ENCODE data around the gene PCDHB15. TPM values are rescaled to one million over a fixed set of nuclear protein-coding genes. Genes with fewer than 3 reads are reported as not detected.

PCDHB15 gene
- total and polyA plus RNA-seq, 5 donors from 2014 or later: not detected

DNA sequence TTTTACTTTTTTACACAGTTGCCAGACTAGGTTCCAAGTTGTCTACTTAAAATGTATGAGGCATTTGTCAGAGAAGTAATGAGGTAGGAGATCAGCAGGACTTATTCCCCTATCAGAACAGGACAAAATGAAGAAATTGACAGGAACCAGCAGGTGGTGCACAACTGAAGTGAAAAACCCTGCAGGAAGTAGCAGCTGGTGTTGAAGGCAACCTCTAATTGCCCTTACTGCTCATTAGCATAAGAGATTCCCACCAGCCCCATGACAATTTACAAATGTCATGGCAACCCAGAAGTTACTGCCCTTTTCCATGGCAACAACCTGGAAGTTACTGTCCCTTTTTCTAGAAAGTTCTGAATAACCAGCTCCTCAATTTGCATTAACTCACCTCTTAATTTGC, 5.4 kb downstream of the PCDHB15 start:
- Mint-ChIP-seq H3K36me3 (peaks cover 6% of the 10 kb centered on the region), H3K4me3 (no peak overlapping the region), H3K27me3 (peaks cover 5% of the 10 kb centered on the region), H3K4me1 (peaks cover 0 to 4% (median 0%) of the 10 kb centered on the region in 4 donors), H3K27ac (no peak overlapping the region), H3K9me3 (peaks cover 0 to 74% (median 20%) of the 10 kb centered on the region in 7 donors)
- Histone ChIP-seq H3K27me3 (ENCODE audit: control insufficient read depth, insufficient read depth, low read length) (no peaks in the 10 kb centered on the region), H3K27ac (ENCODE audit: insufficient read depth, low read length, poor library complexity, severe bottlenecking) (no peak overlapping the region), H3K9me3 (ENCODE audit: control insufficient read depth in 2 of 2, low read length in 2 of 2) (peaks cover 65 to 82% of the 10 kb centered on the region in 2 experiments), H3K36me3 (ENCODE audit: control insufficient read depth, insufficient read depth, low read length) (no peaks in the 10 kb centered on the region), H3K4me3 (ENCODE audit: low read depth, low read length) (no peak overlapping the region), H3K4me1 (ENCODE audit: control insufficient read depth, insufficient read depth, low read length, poor library complexity, severe bottlenecking) (no peaks in the 10 kb centered on the region)
- DNase-seq: no peak
- no peak for ATAC-seq (ENCODE audit: low read depth in 2 of 2)

DNA sequence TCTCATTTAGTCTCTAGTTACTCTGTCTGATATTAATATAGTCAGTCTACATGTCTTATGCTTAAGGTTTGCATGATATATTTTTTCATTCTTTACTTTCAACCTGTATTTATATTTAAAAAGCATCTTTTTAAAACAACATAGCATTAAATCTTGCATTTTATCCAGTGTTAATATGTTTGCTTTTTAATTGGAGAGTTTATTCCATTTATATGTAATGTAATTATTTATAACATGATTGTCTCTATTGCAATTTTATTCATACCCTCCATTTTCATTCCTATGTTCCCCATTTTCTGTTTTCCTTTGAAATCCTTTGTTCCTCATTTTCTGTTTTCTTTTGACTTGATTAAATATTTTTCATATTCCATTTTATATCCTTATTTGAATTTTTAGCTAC, 13.3 kb downstream of the PCDHB15 start:
- ATAC-seq (ENCODE audit: low read depth in 2 of 2): no peak
- Mint-ChIP-seq H3K36me3 (peaks cover 3% of the 10 kb centered on the region), H3K9me3 (peaks cover 0 to 79% (median 38%) of the 10 kb centered on the region in 7 donors), H3K27ac (no peak overlapping the region), H3K4me3 (no peak overlapping the region), H3K27me3 (no peaks in the 10 kb centered on the region), H3K4me1 (peaks cover 0 to 4% (median 0%) of the 10 kb centered on the region in 4 donors)
- H3K4me1 ChIP-seq (ENCODE audit: control insufficient read depth, insufficient read depth, low read length, poor library complexity, severe bottlenecking): no peaks in the 10 kb centered on the region
- H3K9me3 ChIP-seq (ENCODE audit: control insufficient read depth in 2 of 2, low read length in 2 of 2): peaks cover 78 to 96% of the 10 kb centered on the region in 2 experiments
- H3K27me3 ChIP-seq (ENCODE audit: control insufficient read depth, insufficient read depth, low read length): no peaks in the 10 kb centered on the region
- H3K36me3 ChIP-seq (ENCODE audit: control insufficient read depth, insufficient read depth, low read length): no peaks in the 10 kb centered on the region
- no peak overlapping the region for H3K27ac ChIP-seq (ENCODE audit: insufficient read depth, low read length, poor library complexity, severe bottlenecking)
- no peak for DNase-seq
- H3K4me3 ChIP-seq (ENCODE audit: low read depth, low read length): no peak overlapping the region

DNA sequence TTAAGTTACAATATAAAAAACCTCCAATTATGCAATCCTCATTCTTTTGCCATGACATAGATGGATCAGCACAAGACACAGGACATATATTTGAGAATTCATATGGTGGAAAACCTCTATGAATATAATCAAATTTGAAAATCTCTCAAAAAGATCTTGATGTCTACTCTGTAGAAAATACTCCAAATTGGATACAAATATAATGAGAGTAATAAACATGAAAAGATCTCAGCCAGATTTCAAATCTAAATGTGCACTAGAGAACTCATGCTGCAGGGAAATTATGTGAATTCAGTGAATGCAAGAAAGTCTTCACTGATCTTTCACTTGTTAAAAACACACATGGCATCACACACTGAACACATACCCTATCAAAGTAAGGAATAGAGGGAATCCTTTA, 13.8 kb downstream of the PCDHB15 start:
- peaks cover 2 to 79% (median 38%) of the 10 kb centered on the region in 7 donors for H3K9me3 Mint-ChIP-seq
- no peak for DNase-seq
- peaks cover 0 to 4% (median 0%) of the 10 kb centered on the region in 4 donors for H3K4me1 Mint-ChIP-seq
- H3K27me3 Mint-ChIP-seq: no peaks in the 10 kb centered on the region
- no peak overlapping the region for H3K4me3 ChIP-seq (ENCODE audit: low read depth, low read length)
- peaks cover 80 to 96% of the 10 kb centered on the region in 2 experiments for H3K9me3 ChIP-seq (ENCODE audit: control insufficient read depth in 2 of 2, low read length in 2 of 2)
- no peak for ATAC-seq (ENCODE audit: low read depth in 2 of 2)
- H3K27ac ChIP-seq (ENCODE audit: insufficient read depth, low read length, poor library complexity, severe bottlenecking): no peak overlapping the region
- peaks cover 3% of the 10 kb centered on the region for H3K36me3 Mint-ChIP-seq
- no peaks in the 10 kb centered on the region for H3K4me1 ChIP-seq (ENCODE audit: control insufficient read depth, insufficient read depth, low read length, poor library complexity, severe bottlenecking)
- no peaks in the 10 kb centered on the region for H3K27me3 ChIP-seq (ENCODE audit: control insufficient read depth, insufficient read depth, low read length)
- no peaks in the 10 kb centered on the region for H3K36me3 ChIP-seq (ENCODE audit: control insufficient read depth, insufficient read depth, low read length)
- no peak overlapping the region for H3K4me3 Mint-ChIP-seq
- no peak overlapping the region for H3K27ac Mint-ChIP-seq

DNA sequence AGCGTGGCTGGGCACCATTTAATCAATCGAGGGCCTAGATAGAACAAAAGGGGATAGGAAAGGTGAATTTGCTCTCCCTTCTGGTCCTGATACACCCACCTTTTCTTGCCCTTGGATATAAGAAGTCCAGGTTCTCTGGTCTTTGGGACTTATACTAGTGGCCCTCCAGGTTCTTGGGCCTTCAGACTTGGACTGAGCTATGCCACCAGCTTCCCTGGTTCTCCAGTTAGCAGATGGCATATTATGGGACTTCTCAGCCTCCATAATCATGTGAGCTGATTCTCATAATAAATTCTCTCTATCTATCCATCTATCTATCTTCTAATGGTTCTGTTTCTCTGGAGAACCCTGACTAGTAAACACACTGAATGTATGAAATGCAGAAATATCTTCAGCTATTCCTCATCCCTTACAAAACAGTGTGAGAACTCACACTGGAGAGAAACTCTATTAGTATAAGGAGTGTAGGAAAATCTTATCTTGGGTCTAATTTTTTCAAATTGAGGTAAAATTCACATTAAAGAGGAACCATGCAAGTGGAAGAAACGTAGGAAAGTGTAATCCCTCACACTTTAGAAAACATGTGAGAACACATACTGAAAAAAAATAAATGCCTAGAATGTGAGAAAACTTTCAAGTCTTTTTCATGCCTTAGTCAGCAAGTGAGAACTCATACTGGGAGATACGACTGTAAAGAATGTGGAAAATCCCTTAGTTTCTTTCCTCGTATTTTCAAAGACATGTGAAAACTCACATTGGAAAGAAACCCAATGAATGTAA, 15.5 kb downstream of the PCDHB15 start:
- no peaks in the 10 kb centered on the region for H3K4me1 Mint-ChIP-seq
- H3K36me3 ChIP-seq (ENCODE audit: control insufficient read depth, insufficient read depth, low read length): no peaks in the 10 kb centered on the region
- no peak overlapping the region for H3K4me3 ChIP-seq (ENCODE audit: low read depth, low read length)
- no peaks in the 10 kb centered on the region for H3K27me3 ChIP-seq (ENCODE audit: control insufficient read depth, insufficient read depth, low read length)
- no peak overlapping the region for H3K27ac ChIP-seq (ENCODE audit: insufficient read depth, low read length, poor library complexity, severe bottlenecking)
- peaks cover 2 to 73% (median 31%) of the 10 kb centered on the region in 7 donors for H3K9me3 Mint-ChIP-seq
- H3K4me1 ChIP-seq (ENCODE audit: control insufficient read depth, insufficient read depth, low read length, poor library complexity, severe bottlenecking): no peaks in the 10 kb centered on the region
- H3K27ac Mint-ChIP-seq: no peak overlapping the region
- no peak overlapping the region for H3K4me3 Mint-ChIP-seq
- H3K36me3 Mint-ChIP-seq: peaks cover 4% of the 10 kb centered on the region
- ATAC-seq (ENCODE audit: low read depth in 2 of 2) (no peak), DNase-seq (no peak)
- peaks cover 80 to 95% of the 10 kb centered on the region in 2 experiments for H3K9me3 ChIP-seq (ENCODE audit: control insufficient read depth in 2 of 2, low read length in 2 of 2)
- H3K27me3 Mint-ChIP-seq: no peaks in the 10 kb centered on the region

DNA sequence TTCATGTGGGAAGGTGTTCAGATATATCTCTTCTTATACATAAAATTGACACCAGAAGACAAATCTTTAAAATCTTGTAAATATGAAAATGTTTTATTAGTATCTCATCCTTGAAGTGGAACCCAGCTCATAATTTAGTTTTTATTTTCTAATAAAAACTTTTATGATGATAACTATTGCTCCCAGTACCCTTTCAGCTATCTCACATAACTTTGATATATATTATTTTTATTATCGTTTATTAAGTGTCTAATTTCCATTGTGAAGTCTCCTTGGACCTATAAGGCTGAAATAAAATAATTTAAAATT, 16.0 kb downstream of the PCDHB15 start:
- no peaks in the 10 kb centered on the region for H3K4me1 Mint-ChIP-seq
- H3K36me3 ChIP-seq (ENCODE audit: control insufficient read depth, insufficient read depth, low read length): no peaks in the 10 kb centered on the region
- no peak overlapping the region for H3K27ac ChIP-seq (ENCODE audit: insufficient read depth, low read length, poor library complexity, severe bottlenecking)
- no peak overlapping the region for H3K27ac Mint-ChIP-seq
- H3K4me3 Mint-ChIP-seq: no peak overlapping the region
- no peak for ATAC-seq (ENCODE audit: low read depth in 2 of 2)
- no peaks in the 10 kb centered on the region for H3K27me3 Mint-ChIP-seq
- no peaks in the 10 kb centered on the region for H3K27me3 ChIP-seq (ENCODE audit: control insufficient read depth, insufficient read depth, low read length)
- H3K4me1 ChIP-seq (ENCODE audit: control insufficient read depth, insufficient read depth, low read length, poor library complexity, severe bottlenecking): no peaks in the 10 kb centered on the region
- peaks cover 6% of the 10 kb centered on the region for H3K36me3 Mint-ChIP-seq
- no peak for DNase-seq
- H3K9me3 Mint-ChIP-seq: peaks cover 2 to 73% (median 29%) of the 10 kb centered on the region in 7 donors
- H3K9me3 ChIP-seq (ENCODE audit: control insufficient read depth in 2 of 2, low read length in 2 of 2): peaks cover 83 to 95% of the 10 kb centered on the region in 2 experiments
- H3K4me3 ChIP-seq (ENCODE audit: low read depth, low read length): no peak overlapping the region

DNA sequence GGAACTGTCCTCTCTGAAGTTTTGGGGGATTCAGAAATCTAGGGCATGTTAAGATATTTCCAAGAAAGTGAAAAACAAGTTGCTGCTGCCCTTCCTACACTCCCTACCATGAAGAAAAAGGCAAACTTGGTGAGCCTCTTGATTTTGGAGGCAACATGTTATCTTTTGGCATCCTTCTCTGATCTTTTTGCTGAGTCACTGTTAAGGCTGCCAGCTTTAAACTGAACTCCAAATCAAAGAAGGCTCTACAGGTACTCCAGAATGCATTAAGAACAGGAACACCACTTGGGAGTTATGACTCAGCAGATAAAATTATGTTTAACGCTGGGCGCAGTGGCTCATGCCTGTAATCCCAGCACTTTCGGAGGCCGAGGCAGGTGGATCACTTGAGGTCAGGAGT, 24.0 kb downstream of the PCDHB15 start:
- no peak overlapping the region for H3K27ac Mint-ChIP-seq
- DNase-seq (no peak), ATAC-seq (ENCODE audit: low read depth in 2 of 2) (no peak)
- no peak overlapping the region for H3K4me3 Mint-ChIP-seq
- Histone ChIP-seq H3K36me3 (ENCODE audit: control insufficient read depth, insufficient read depth, low read length) (no peaks in the 10 kb centered on the region), H3K27me3 (ENCODE audit: control insufficient read depth, insufficient read depth, low read length) (no peaks in the 10 kb centered on the region), H3K9me3 (ENCODE audit: control insufficient read depth in 2 of 2, low read length in 2 of 2) (peaks cover 83 to 99% of the 10 kb centered on the region in 2 experiments), H3K27ac (ENCODE audit: insufficient read depth, low read length, poor library complexity, severe bottlenecking) (no peak overlapping the region), H3K4me3 (ENCODE audit: low read depth, low read length) (no peak overlapping the region), H3K4me1 (ENCODE audit: control insufficient read depth, insufficient read depth, low read length, poor library complexity, severe bottlenecking) (no peaks in the 10 kb centered on the region)
- H3K36me3 Mint-ChIP-seq: peaks cover 10% of the 10 kb centered on the region
- H3K4me1 Mint-ChIP-seq: no peaks in the 10 kb centered on the region
- H3K27me3 Mint-ChIP-seq: no peaks in the 10 kb centered on the region
- peaks cover 2 to 80% (median 30%) of the 10 kb centered on the region in 7 donors for H3K9me3 Mint-ChIP-seq

DNA sequence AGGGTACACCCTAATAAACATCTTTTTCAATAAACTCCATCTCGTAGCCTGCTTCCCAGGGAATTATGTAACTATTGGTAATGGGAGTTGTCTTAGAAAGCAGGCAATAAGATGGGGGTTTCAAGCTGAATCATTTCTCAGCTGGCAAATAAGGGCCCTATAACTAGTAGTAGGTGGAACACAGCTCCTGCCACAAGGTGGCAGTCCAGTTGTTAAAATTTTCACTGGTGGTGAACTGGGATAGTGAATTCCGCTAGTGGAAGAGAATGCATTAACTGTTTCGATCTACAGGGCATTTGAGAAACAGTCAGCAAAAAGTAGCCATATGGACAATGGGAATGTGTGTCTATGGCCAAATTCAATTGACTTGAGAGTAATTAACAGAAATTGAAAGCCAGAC, 27.7 kb downstream of the PCDHB15 start:
- DNase-seq: no peak
- Mint-ChIP-seq H3K4me3 (no peak overlapping the region), H3K4me1 (no peaks in the 10 kb centered on the region), H3K27ac (no peak overlapping the region), H3K36me3 (peaks cover 7% of the 10 kb centered on the region), H3K27me3 (no peaks in the 10 kb centered on the region), H3K9me3 (peaks cover 2 to 78% (median 25%) of the 10 kb centered on the region in 7 donors)
- H3K4me3 ChIP-seq (ENCODE audit: low read depth, low read length): no peak overlapping the region
- H3K36me3 ChIP-seq (ENCODE audit: control insufficient read depth, insufficient read depth, low read length): no peaks in the 10 kb centered on the region
- H3K27me3 ChIP-seq (ENCODE audit: control insufficient read depth, insufficient read depth, low read length): no peaks in the 10 kb centered on the region
- H3K9me3 ChIP-seq (ENCODE audit: control insufficient read depth in 2 of 2, low read length in 2 of 2): peaks cover 67 to 91% of the 10 kb centered on the region in 2 experiments
- H3K4me1 ChIP-seq (ENCODE audit: control insufficient read depth, insufficient read depth, low read length, poor library complexity, severe bottlenecking): no peaks in the 10 kb centered on the region
- no peak for ATAC-seq (ENCODE audit: low read depth in 2 of 2)
- no peak overlapping the region for H3K27ac ChIP-seq (ENCODE audit: insufficient read depth, low read length, poor library complexity, severe bottlenecking)

DNA sequence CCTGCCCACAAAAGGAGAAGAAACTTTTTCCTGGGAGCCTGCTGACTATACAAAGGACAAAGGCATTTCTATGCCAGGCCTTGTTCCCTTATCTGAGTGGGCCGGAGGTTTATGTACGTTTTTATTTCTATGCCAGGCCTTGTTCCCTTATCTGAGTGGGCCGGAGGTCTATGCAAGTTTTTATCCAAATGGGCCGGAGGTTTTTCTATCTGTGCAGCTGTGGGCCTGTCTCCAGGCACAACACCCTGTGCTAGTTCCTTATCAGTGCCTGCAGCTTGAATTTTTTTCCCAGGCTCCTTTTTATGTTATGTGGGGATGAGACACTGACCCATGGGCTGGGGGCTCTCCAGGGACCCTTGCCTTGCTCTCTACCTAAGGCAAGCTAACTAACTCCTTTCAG, 53.2 kb downstream of the PCDHB15 start:
- peaks cover 15% of the 10 kb centered on the region for H3K36me3 Mint-ChIP-seq
- no peak overlapping the region for H3K4me3 Mint-ChIP-seq
- DNase-seq (no peak), ATAC-seq (ENCODE audit: low read depth in 2 of 2) (no peak)
- H3K4me1 Mint-ChIP-seq: peaks cover 0 to 4% (median 0%) of the 10 kb centered on the region in 4 donors
- no peaks in the 10 kb centered on the region for H3K27me3 Mint-ChIP-seq
- no peak overlapping the region for H3K27ac Mint-ChIP-seq
- H3K27me3 ChIP-seq (ENCODE audit: control insufficient read depth, insufficient read depth, low read length): no peaks in the 10 kb centered on the region
- H3K36me3 ChIP-seq (ENCODE audit: control insufficient read depth, insufficient read depth, low read length): no peaks in the 10 kb centered on the region
- H3K9me3 ChIP-seq (ENCODE audit: control insufficient read depth in 2 of 2, low read length in 2 of 2): peaks cover 49 to 88% of the 10 kb centered on the region in 2 experiments
- H3K27ac ChIP-seq (ENCODE audit: insufficient read depth, low read length, poor library complexity, severe bottlenecking): no peak overlapping the region
- no peaks in the 10 kb centered on the region for H3K4me1 ChIP-seq (ENCODE audit: control insufficient read depth, insufficient read depth, low read length, poor library complexity, severe bottlenecking)
- peaks cover 6 to 82% (median 23%) of the 10 kb centered on the region in 7 donors for H3K9me3 Mint-ChIP-seq
- H3K4me3 ChIP-seq (ENCODE audit: low read depth, low read length): no peak overlapping the region

Data from CD4-positive, CD25-positive, alpha-beta regulatory T cell (primary cell).